Astrocyte of the cerebellum (primary cell): ENCODE measurements around the gene APC2.

Experiments used
- DNase-seq: peaks from one replicate; pipeline ENCODE4 v3.0.0-alpha.2; 2011; ENCODE audit warnings: low read depth
- H3K4me3 ChIP-seq: 2 replicates; pipeline ENCODE4 v1.5.1; 2011; ENCODE audit warnings: mild to moderate bottlenecking, low read depth, low read length, moderate library complexity
- in situ Hi-C: cut with HindIII; loops from 2 replicates; pipeline ENCODE4 v1.10.0; 2017; ENCODE audit warnings: low sequenced_read_pairs
- TF ChIP-seq, protein P1 (sequence below): IDR thresholded peaks from 2 replicates; pipeline ENCODE4 v1.5.1; 2012; ENCODE audit warnings: low read length, low read depth, moderate library complexity, mild to moderate bottlenecking; ENCODE audit errors: missing control alignments

APC2 gene

DNA sequence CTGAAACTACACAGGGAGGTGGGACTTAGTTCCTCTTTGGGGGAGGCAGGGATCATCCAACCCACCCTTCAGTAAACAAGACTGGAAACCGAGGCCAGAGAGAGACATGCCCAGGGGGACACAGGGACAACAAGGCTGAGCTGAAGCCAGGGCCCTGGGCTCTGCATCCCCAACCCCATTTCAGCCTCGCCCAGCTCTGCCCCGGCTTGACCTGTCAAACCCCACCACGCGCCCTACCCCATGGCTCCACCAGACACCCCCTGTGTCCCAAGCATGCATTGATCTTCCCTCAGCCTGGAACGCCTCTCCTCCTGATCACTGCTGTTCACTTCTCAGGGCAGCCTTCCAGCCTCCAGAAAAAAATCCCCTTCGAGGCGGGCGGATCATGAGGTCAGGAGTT lies 2.0 kb upstream of the APC2 start:
- DNase-seq: no peak
- TF ChIP-seq, protein P1, sequence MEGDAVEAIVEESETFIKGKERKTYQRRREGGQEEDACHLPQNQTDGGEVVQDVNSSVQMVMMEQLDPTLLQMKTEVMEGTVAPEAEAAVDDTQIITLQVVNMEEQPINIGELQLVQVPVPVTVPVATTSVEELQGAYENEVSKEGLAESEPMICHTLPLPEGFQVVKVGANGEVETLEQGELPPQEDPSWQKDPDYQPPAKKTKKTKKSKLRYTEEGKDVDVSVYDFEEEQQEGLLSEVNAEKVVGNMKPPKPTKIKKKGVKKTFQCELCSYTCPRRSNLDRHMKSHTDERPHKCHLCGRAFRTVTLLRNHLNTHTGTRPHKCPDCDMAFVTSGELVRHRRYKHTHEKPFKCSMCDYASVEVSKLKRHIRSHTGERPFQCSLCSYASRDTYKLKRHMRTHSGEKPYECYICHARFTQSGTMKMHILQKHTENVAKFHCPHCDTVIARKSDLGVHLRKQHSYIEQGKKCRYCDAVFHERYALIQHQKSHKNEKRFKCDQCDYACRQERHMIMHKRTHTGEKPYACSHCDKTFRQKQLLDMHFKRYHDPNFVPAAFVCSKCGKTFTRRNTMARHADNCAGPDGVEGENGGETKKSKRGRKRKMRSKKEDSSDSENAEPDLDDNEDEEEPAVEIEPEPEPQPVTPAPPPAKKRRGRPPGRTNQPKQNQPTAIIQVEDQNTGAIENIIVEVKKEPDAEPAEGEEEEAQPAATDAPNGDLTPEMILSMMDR: no peak
- H3K4me3 ChIP-seq: no peak overlapping the region
- in situ Hi-C loops: no loop called here

DNA sequence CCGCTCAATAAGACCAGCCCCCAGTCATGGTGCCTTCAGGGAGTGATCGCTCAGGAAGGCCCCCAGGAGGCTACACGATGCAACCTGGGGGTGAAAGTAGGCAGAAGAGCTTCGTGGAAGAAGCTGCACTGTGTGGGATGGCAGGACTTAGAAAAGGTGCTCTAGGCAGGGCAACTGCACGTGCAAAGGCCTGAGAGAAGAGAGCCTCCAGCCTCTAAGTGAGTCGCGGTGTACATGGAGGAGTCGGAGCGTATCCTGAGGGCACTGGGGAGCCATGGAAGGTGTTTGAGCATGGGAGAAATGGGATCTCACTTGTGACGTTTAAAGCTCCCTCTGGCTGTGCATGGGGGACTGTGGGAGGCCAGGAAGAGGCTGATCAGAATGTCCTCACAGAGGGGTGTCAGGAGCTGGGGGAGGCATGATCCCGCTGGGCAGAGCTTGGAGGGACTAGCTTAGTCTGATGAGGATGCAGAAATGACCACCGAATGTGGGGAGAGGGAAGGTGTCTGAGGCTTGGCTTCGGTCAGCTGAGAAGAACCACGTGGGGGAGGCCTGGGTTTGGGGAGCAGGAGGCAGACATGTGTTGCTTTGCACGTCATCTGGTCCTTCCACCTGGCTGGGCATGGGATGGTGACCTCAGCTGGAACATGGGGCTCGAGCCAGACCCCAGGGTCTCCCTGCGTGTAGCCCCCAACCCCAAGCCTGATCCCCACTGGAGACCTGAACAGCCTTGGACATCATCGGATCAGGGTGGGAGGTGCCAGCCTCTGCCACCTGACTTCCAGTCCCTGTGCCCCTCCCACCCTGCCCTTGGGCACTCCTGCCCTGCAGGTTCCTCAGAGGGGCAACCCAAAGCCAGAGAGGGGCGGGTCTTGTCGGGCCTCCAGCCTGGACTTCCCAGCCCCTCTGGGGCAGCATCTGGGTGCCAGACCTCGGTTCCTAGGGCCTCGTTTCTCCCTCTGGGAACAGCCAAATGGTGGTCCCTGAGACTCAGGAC lies 1.1 kb downstream of the APC2 start:
- no peak overlapping the region for H3K4me3 ChIP-seq
- TF ChIP-seq, protein P1: no peak
- in situ Hi-C loops: no loop called here
- DNase-seq: no peak

DNA sequence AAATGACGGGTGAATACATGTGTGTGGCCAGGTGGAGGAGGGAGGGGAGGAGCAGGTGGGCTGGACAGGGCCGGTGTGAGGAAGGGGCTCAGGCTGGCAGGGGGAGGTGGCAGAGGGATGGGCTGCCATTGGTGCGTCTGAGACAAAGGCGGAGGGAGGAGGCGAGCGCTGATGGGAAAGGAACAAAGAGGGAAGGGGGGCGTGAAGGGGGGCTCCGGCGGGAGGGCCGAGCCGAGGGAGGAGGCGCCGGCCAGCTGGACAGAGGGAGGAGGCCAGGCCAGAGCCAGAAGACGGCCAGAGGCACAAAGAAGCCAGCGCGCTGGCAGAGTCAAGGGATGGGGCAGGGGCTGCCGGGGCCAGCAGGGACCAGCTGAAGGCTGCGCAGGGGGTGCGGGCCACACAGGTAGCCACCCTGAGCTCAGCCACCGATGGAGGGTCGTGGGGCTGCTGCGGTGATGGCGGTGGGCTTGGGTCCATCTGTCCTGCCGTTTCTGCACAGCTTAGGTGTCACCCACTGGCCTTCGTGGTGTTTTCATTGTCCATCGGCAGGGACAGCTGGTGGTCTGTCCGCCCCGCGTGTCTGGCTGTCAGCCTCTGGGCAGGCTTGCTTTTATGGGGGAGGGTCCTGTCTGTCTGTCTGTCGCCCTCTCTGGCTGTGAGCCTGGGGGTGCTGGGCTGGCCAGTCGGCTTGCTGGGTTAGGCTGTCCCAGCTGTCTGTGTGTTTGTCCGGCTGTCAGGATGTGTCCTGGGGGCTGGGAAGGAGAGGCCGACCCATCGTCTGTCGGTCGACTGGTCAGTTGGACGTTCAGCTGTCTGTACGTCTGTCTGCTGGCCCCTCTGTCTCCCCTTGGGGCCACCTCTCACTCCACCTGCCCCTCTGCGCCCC lies 2.2 kb downstream of the APC2 start:
- no peak for DNase-seq
- TF ChIP-seq, protein P1: no peak
- in situ Hi-C loops: no loop called here
- H3K4me3 ChIP-seq: no peak overlapping the region

DNA sequence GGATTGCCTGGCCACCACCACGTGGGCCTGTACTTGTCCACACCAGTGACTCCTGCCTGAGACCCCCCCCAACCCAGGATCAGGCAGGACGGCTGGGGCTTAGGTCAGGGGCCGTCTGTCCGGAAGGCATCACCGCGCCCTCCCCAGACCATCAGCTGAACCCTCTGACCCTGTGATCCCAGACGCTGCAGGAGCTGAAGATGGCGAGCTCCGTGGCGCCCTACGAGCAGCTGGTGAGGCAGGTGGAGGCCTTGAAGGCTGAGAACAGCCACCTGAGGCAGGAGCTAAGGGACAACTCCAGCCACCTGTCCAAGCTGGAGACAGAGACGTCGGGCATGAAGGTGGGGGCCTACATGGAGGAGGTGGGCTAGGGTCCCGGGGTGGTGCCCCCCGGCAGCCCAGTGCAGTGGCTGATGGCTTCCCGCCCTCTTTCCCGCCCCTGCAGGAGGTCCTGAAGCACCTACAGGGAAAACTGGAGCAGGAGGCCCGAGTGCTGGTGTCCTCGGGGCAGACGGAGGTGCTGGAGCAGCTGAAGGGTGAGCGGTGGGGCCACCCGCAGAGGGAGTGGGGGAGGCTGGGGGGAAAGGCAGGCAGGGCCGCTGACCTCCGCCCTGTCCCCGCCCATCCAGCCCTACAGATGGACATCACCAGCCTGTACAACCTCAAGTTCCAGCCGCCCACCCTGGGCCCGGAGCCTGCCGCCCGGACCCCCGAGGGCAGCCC lies 3.0 kb downstream of the APC2 start:
- TF ChIP-seq, protein P1: no peak
- no peak for DNase-seq
- no peak overlapping the region for H3K4me3 ChIP-seq
- in situ Hi-C loops: no loop called here

DNA sequence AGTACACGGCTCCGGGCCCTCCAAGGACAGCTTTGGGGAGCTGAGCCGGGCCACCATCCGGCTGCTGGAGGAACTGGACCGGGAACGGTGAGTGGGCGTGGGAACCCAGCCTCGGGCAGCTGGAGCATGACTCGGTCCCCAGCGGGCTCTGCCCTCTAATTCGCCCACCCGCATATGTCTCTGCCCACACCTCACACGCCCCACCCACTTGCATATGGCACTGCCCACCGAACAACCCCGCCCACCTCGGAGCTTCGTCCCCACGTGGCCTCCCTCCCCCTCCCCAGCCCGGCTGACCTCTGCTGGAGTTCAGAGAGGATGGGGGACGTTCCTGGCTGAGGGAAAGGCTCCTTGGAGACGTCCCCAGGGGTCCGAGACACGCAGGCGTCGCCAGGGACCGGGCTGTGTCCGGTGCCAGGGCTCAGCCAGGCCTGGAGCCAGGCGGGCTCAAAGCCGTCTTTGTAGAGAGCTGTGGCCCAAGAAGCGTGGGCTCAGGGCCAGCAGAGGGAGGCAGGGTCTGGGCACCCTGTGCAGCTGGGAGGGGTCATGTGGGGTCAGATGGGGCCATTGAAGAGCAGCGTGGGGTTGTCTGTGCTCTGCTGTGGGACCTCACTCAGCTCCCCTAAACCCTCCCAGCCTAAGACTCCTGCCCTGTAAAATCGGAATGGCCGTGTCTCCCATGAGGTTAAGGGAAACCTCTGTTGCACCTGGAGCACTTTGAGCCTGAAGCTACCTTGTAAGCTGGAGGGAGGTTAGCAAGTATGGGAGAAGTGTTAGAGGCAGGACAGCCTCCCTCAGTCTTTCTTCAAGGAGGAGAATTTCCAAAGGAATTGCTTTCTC lies 3.8 kb downstream of the APC2 start:
- no peak for DNase-seq
- no peak overlapping the region for H3K4me3 ChIP-seq
- in situ Hi-C loops: no loop called here
- TF ChIP-seq, protein P1: peak; percentile 21
